HepG2 (cell line): ENCODE data around the gene ZC3H7B. TPM values are rescaled to one million over a fixed set of nuclear protein-coding genes. Genes with fewer than 3 reads are reported as not detected.

Experiments used
- BCL6 ChIP-seq: IDR thresholded peaks from 2 replicates; pipeline ENCODE4 v1.6.1; 2016; ENCODE audit warnings: missing genetic modification reagents, missing compliant biosample characterization
- ELF1 ChIP-seq: sonication (generic); formaldehyde crosslinking; IDR thresholded peaks from 2 replicates; pipeline ENCODE4 v1.4.0; 2020; ENCODE audit warnings: missing genetic modification reagents
- KDM5B ChIP-seq: sonication (generic); formaldehyde crosslinking; IDR thresholded peaks from 2 replicates; pipeline ENCODE4 v1.4.0; 2020; ENCODE audit warnings: missing genetic modification reagents, mild to moderate bottlenecking, borderline replicate concordance
- NR2F1 ChIP-seq, 2 experiments: fragments of 450-650 bp in 1 of 2; formaldehyde crosslinking in 1 of 2; IDR thresholded peaks; 2 replicates each; pipeline versions ENCODE4 v1.5.0 to v1.6.1; 2016 to 2020; ENCODE audit warnings: mild to moderate bottlenecking in 1 of 2, missing compliant biosample characterization in 1 of 2, missing genetic modification reagents in 1 of 2, moderate library complexity in 1 of 2
- POGZ ChIP-seq: sonication (generic); formaldehyde crosslinking; IDR thresholded peaks from 2 replicates; pipeline ENCODE4 v1.4.0; 2020; ENCODE audit warnings: mild to moderate bottlenecking, missing genetic modification reagents
- RXRA ChIP-seq: sonication (generic); formaldehyde crosslinking; IDR thresholded peaks from 2 replicates; pipeline ENCODE4 v1.5.1; 2020; ENCODE audit warnings: missing genetic modification reagents
- RXRB ChIP-seq: IDR thresholded peaks from 2 replicates; pipeline ENCODE4 v1.6.1; 2016; ENCODE audit warnings: borderline replicate concordance, missing genetic modification reagents, missing compliant biosample characterization
- SIX4 ChIP-seq: sonication (generic); formaldehyde crosslinking; IDR thresholded peaks from 2 replicates; pipeline ENCODE4 v1.4.0; 2020; ENCODE audit warnings: missing genetic modification reagents
- TBP ChIP-seq: sonication (generic); formaldehyde crosslinking; IDR thresholded peaks from 2 replicates; pipeline ENCODE4 v1.5.0; 2020; ENCODE audit warnings: missing genetic modification reagents
- TEF ChIP-seq: sonication (generic); formaldehyde crosslinking; IDR thresholded peaks from 2 replicates; pipeline ENCODE4 v1.5.0; 2020; ENCODE audit warnings: missing genetic modification reagents
- YY1 ChIP-seq: IDR thresholded peaks from 2 replicates; pipeline ENCODE4 v1.6.1; 2011; ENCODE audit warnings: low read length, low read depth, moderate library complexity, mild to moderate bottlenecking; ENCODE audit not compliant: insufficient read depth, insufficient replicate concordance
- ZNF33A ChIP-seq: sonication (generic); formaldehyde crosslinking; IDR thresholded peaks from 2 replicates; pipeline ENCODE4 v1.5.1; 2020; ENCODE audit warnings: missing genetic modification reagents, mild to moderate bottlenecking, moderate library complexity, borderline replicate concordance
- ZNF549 ChIP-seq: sonication (generic); formaldehyde crosslinking; IDR thresholded peaks from 2 replicates; pipeline ENCODE4 v1.5.0; 2020; ENCODE audit warnings: missing genetic modification reagents
- ZNF562 ChIP-seq: sonication (generic); formaldehyde crosslinking; IDR thresholded peaks from 2 replicates; pipeline ENCODE4 v1.8.0; 2022; ENCODE audit warnings: missing genetic modification reagents, borderline replicate concordance
- polyA plus RNA-seq, 8 experiments: library from polyadenylated mRNA; depleted of rRNA in 3 of 8; stranded (reverse) in 7 of 8; unstranded in 1 of 8; fragments of >200 nt; fragmentation: Illumina TruSeq in 4 of 8; extraction: Trizol in 4 of 8; gene quantifications; 2 replicates each; pipeline versions ENCODE4 v1.2.1 to v1.2.3, GENCODE V29; 2011 to 2016; ENCODE audit warnings: low read depth in 4 of 8, missing spikeins in 1 of 8, mixed read lengths in 1 of 8; ENCODE audit not compliant: insufficient read depth in 1 of 8
- total RNA-seq, 5 experiments: library from RNA; depleted of rRNA; stranded (reverse); fragments of >200 nt; fragmentation: Illumina TruSeq; extraction: Trizol; gene quantifications; 2 replicates each; pipeline ENCODE4 v1.2.3, GENCODE V29; 2016; ENCODE audit warnings: low read depth in 1 of 5
- TF ChIP-seq, protein P1 (sequence below): sonication (generic); formaldehyde crosslinking; IDR thresholded peaks from 2 replicates; pipeline ENCODE4 v1.4.0; 2020; ENCODE audit warnings: missing genetic modification reagents
- TF ChIP-seq, protein P2 (sequence below): sonication (generic); formaldehyde crosslinking; IDR thresholded peaks from 2 replicates; pipeline ENCODE4 v1.5.1; 2020; ENCODE audit warnings: missing genetic modification reagents, mild to moderate bottlenecking, borderline replicate concordance
- TF ChIP-seq, protein P3 (sequence below): sonication (generic); formaldehyde crosslinking; IDR thresholded peaks from 2 replicates; pipeline ENCODE4 v1.5.1; 2020; ENCODE audit warnings: mild to moderate bottlenecking, missing genetic modification reagents, borderline replicate concordance
- TF ChIP-seq, protein P4 (sequence below): sonication (generic); formaldehyde crosslinking; IDR thresholded peaks from 2 replicates; pipeline ENCODE4 v1.5.0; 2020; ENCODE audit warnings: missing genetic modification reagents
- TF ChIP-seq, protein P5 (sequence below): sonication (generic); formaldehyde crosslinking; IDR thresholded peaks from 2 replicates; pipeline ENCODE4 v1.5.1; 2020; ENCODE audit warnings: mild to moderate bottlenecking, missing genetic modification reagents, moderate library complexity

ZC3H7B gene
- total and polyA plus RNA-seq, 2 of the 13 experiments (the other 11 are each of a cell fraction or from before 2014, with no cell fraction given): 26.4 to 37.2 TPM

DNA sequence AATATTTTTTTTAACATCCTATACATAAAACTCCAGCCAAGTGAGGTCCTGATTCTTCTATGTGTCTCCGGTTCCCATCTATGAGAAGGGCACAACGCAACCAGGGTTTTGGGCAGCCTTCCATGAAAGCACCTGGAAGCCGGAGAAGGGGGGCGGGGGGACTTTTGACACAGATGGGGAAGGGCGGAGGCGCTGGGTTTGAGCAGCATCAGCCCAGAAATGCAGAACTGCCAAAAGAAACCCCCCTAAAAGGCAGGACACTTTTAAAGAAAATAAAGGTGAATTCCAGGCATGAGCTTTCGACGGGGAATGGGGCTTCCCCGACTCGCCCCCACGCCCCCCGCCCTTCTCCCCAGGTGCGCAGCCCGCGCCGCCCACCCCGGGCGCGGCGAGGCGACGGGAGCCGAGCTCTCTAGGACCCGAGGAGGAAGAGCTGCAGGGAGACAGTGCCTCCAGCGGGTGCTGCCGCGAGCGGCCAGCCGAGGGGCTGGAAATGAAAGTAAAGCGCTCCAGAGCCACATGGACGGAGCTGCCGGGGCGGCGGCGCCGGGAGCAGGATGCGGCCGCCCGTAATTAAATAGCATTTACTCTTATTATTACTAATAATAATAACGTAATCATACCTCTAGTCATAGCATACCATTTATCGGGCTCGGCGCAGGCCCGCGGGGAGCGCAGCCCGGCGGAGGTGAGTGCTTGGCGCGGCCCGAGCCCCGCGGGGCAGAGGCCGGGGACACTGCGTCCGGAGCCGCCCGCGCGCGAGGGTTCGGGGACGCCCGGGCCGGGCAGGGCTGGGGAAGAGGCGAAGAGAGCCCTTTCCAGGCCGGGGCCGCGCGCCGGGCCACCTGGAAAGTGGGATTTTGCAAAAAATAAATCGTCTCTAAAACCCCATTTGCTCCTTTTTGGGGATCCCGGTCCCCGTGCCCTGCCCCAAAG lies at the start of gene ZC3H7B (continued):
- TF ChIP-seq, protein P1, sequence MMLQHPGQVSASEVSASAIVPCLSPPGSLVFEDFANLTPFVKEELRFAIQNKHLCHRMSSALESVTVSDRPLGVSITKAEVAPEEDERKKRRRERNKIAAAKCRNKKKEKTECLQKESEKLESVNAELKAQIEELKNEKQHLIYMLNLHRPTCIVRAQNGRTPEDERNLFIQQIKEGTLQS (CRISPR knock-in tag): no peak
- no peak for TF ChIP-seq ZNF549 (CRISPR knock-in tag)
- TF ChIP-seq ZNF562 (CRISPR knock-in tag): no peak
- 0 out of 2 replicates have a peak, but pooled peaks have one; percentile 27 for TF ChIP-seq KDM5B (CRISPR knock-in tag)
- TF ChIP-seq SIX4 (CRISPR knock-in tag): 0 out of 2 replicates have a peak, but pooled peaks have one; percentile 12
- TF ChIP-seq TBP (CRISPR knock-in tag): no peak
- TF ChIP-seq RXRA: peak; percentile 42; the same call in 1 of the 2 replicates
- no peak for TF ChIP-seq NR2F1 (CRISPR knock-in tag; IDR thresholded peaks at IDR 0.05)
- no peak for TF ChIP-seq POGZ (CRISPR knock-in tag)
- TF ChIP-seq, protein P2, sequence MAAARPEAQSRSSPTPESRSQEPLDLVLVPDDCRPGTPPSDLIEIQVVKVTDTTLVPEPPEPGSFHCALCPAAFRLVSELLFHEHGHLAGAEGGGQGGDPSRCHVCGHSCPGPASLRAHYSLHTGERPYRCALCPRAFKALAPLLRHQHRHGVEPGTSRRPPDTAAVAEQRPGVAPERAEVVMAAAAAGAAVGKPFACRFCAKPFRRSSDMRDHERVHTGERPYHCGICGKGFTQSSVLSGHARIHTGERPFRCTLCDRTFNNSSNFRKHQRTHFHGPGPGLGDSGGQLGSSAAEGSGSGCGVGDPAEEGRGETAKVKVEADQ: no peak
- TF ChIP-seq RXRB: peak; percentile 48
- TF ChIP-seq ZNF33A (CRISPR knock-in tag): no peak
- TF ChIP-seq, protein P3, sequence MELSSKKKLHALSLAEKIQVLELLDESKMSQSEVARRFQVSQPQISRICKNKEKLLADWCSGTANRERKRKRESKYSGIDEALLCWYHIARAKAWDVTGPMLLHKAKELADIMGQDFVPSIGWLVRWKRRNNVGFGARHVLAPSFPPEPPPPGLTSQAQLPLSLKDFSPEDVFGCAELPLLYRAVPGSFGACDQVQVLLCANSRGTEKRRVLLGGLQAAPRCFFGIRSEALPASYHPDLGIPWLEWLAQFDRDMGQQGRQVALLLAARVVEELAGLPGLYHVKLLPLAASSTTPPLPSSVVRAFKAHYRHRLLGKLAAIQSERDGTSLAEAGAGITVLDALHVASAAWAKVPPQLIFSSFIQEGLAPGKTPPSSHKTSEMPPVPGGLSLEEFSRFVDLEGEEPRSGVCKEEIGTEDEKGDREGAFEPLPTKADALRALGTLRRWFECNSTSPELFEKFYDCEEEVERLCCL (CRISPR knock-in tag): no peak
- TF ChIP-seq BCL6 (CRISPR knock-in tag): peak; percentile 58
- no peak for TF ChIP-seq TEF (CRISPR knock-in tag)
- TF ChIP-seq, protein P4, sequence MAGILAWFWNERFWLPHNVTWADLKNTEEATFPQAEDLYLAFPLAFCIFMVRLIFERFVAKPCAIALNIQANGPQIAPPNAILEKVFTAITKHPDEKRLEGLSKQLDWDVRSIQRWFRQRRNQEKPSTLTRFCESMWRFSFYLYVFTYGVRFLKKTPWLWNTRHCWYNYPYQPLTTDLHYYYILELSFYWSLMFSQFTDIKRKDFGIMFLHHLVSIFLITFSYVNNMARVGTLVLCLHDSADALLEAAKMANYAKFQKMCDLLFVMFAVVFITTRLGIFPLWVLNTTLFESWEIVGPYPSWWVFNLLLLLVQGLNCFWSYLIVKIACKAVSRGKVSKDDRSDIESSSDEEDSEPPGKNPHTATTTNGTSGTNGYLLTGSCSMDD: no peak
- TF ChIP-seq ELF1: peak; percentile 42; the same call in 1 of the 2 replicates
- TF ChIP-seq, protein P5, sequence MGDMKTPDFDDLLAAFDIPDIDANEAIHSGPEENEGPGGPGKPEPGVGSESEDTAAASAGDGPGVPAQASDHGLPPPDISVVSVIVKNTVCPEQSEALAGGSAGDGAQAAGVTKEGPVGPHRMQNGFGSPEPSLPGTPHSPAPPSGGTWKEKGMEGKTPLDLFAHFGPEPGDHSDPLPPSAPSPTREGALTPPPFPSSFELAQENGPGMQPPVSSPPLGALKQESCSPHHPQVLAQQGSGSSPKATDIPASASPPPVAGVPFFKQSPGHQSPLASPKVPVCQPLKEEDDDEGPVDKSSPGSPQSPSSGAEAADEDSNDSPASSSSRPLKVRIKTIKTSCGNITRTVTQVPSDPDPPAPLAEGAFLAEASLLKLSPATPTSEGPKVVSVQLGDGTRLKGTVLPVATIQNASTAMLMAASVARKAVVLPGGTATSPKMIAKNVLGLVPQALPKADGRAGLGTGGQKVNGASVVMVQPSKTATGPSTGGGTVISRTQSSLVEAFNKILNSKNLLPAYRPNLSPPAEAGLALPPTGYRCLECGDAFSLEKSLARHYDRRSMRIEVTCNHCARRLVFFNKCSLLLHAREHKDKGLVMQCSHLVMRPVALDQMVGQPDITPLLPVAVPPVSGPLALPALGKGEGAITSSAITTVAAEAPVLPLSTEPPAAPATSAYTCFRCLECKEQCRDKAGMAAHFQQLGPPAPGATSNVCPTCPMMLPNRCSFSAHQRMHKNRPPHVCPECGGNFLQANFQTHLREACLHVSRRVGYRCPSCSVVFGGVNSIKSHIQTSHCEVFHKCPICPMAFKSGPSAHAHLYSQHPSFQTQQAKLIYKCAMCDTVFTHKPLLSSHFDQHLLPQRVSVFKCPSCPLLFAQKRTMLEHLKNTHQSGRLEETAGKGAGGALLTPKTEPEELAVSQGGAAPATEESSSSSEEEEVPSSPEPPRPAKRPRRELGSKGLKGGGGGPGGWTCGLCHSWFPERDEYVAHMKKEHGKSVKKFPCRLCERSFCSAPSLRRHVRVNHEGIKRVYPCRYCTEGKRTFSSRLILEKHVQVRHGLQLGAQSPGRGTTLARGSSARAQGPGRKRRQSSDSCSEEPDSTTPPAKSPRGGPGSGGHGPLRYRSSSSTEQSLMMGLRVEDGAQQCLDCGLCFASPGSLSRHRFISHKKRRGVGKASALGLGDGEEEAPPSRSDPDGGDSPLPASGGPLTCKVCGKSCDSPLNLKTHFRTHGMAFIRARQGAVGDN (CRISPR knock-in tag): peak; percentile 67
- TF ChIP-seq YY1: peak; percentile 76
